RWPE1 (cell line): Measurements from ENCODE around the gene PRDM13.

ENCODE experiments used
- CTCF ChIA-PET: fragments of 350-600 bp; sonication (Branson Sonifier 250); formaldehyde crosslinking; extraction: SDS; loops from one replicate; lab custom pipeline; 2021; lab: Yijun Ruan, JAX
- POLR2A ChIA-PET: fragments of 400-600 bp; formaldehyde crosslinking; extraction: SDS; loops from one replicate; lab custom pipeline; 2020; ENCODE audit warnings: antibody characterized with exemption; ENCODE audit not compliant: low non-redundant PET; lab: Yijun Ruan, JAX
- DNase-seq: peaks from one replicate; pipeline ENCODE4 v3.0.0; 2012; ENCODE audit warnings: low spot score
- H3K27ac ChIP-seq: fragments of 450-650 bp; 2 replicates; pipeline ENCODE4 v1.5.1; 2017
- CTCF ChIP-seq: fragments of 450-650 bp; conservative IDR thresholded peaks from 2 replicates; pipeline ENCODE4 v1.5.1; 2017; ENCODE audit warnings: low read depth, mild to moderate bottlenecking

Gene PRDM13

GRCh38 chr6:99603421-99604165 lies 3.0 kb upstream of the PRDM13 start:
- no peak for TF ChIP-seq CTCF
- CTCF ChIA-PET: interaction anchor here (0.6 kb wide), 2 partner anchors 10 to 632 kb away, joined by 3 read pairs; no protein-coding TSS in a partner anchor
- no peak overlapping the region for H3K27ac ChIP-seq
- DNase-seq: no peak
- POLR2A ChIA-PET: no interaction called here

- CTCF ChIA-PET: interaction anchor here (0.6 kb wide), 2 partner anchors 230 to 631 kb away, joined by 3 to 8 read pairs; no protein-coding TSS in a partner anchor
- no peak overlapping the region for H3K27ac ChIP-seq
- POLR2A ChIA-PET: no interaction called here
- no peak for DNase-seq
- TF ChIP-seq CTCF: no peak
Observed at GRCh38 chr6:99604166-99605073, 2.2 kb upstream of the PRDM13 start.

- CTCF ChIA-PET: interaction anchor here (0.6 kb wide), 1 partner anchor 231 kb away, joined by 8 read pairs; no protein-coding TSS in a partner anchor
- DNase-seq: no peak
- POLR2A ChIA-PET: no interaction called here
Observed at GRCh38 chr6:99605074-99605734, 1.4 kb upstream of the PRDM13 start.

GRCh38 chr6:99605911-99606655 lies 550 bp upstream of the PRDM13 start:
- TF ChIP-seq CTCF: no peak
- ChIA-PET CTCF (no interaction called here), POLR2A (no interaction called here)
- no peak for DNase-seq
- no peak overlapping the region for H3K27ac ChIP-seq

More at GRCh38 chr6:99605074-99605734, 1.4 kb upstream of the PRDM13 start:
- no peak overlapping the region for H3K27ac ChIP-seq
- TF ChIP-seq CTCF: no peak

- no peak overlapping the region for H3K27ac ChIP-seq
- ChIA-PET POLR2A (no interaction called here), CTCF (interaction anchor here (0.7 to 1.2 kb wide), 3 partner anchors 19 to 259 kb away, joined by 3 to 11 read pairs (median 4); no protein-coding TSS in a partner anchor)
- no peak for TF ChIP-seq CTCF
- DNase-seq: no peak
Observed at GRCh38 chr6:99607416-99608036, 893 bp downstream of the PRDM13 start.
